CD4-positive, alpha-beta memory T cell (primary cell): Measurements from ENCODE around the gene LIN37. TPM values are rescaled to one million over a fixed set of nuclear protein-coding genes. Genes with fewer than 3 reads are reported as not detected.

Experiments used
- CTCF ChIA-PET: fragments of 350-600 bp; sonication (Branson Sonifier 250); formaldehyde crosslinking; loops from one replicate; lab custom pipeline; 2021; ENCODE audit warnings: inconsistent platforms; ENCODE audit not compliant: partially characterized antibody; lab: Charles Lee
- POLR2A ChIA-PET: fragments of 350-600 bp; sonication (Branson Sonifier 250); formaldehyde crosslinking; loops from one replicate; lab custom pipeline; 2021; ENCODE audit not compliant: partially characterized antibody; lab: Charles Lee
- DNase-seq, 5 donors: peaks; one replicate each; pipeline versions ENCODE4 v3.0.0 to v3.0.0-alpha.2; 2020 to 2022; ENCODE audit warnings: mixed read lengths in 1 of 5
- H3K27ac ChIP-seq: one replicate; pipeline ENCODE4 v1.7.0; 2013; ENCODE audit warnings: low read depth, low read length
- H3K27me3 ChIP-seq: 2 replicates; pipeline ENCODE4 v1.7.0; 2013; ENCODE audit warnings: mild to moderate bottlenecking, low read length, moderate library complexity; ENCODE audit not compliant: insufficient read depth
- H3K36me3 ChIP-seq: 2 replicates; pipeline ENCODE4 v1.7.0; 2013; ENCODE audit warnings: mild to moderate bottlenecking, low read length, moderate library complexity; ENCODE audit not compliant: insufficient read depth
- H3K4me1 ChIP-seq: 2 replicates; pipeline ENCODE4 v1.7.0; 2013; ENCODE audit warnings: mild to moderate bottlenecking, low read length, moderate library complexity; ENCODE audit not compliant: insufficient read depth
- H3K4me3 ChIP-seq, 2 donors: one replicate each; pipeline ENCODE4 v1.7.0; 2013; ENCODE audit warnings: low read length in 2 of 2, mild to moderate bottlenecking in 1 of 2
- H3K9me3 ChIP-seq, 2 donors: one replicate each; pipeline ENCODE4 v1.7.0; 2013; ENCODE audit warnings: low read length in 2 of 2, control low read depth in 1 of 2; ENCODE audit not compliant: control insufficient read depth in 1 of 2
- H3K27ac Mint-ChIP-seq, 7 donors: one replicate each; pipeline ENCODE4 v1.8.0; 2020 to 2021; ENCODE audit warnings: mixed read lengths in 7 of 7, mild to moderate bottlenecking in 6 of 7, inconsistent platforms in 3 of 7, moderate library complexity in 3 of 7
- H3K27me3 Mint-ChIP-seq, 2 donors: one replicate each; pipeline ENCODE4 v1.8.0; 2020 to 2021; ENCODE audit warnings: mixed read lengths in 2 of 2
- H3K36me3 Mint-ChIP-seq, 2 donors: one replicate each; pipeline ENCODE4 v1.8.0; 2020 to 2021; ENCODE audit warnings: mixed read lengths in 2 of 2, inconsistent platforms in 1 of 2, mild to moderate bottlenecking in 1 of 2
- H3K4me1 Mint-ChIP-seq, 4 donors: one replicate each; pipeline ENCODE4 v1.8.0; 2020 to 2021; ENCODE audit warnings: mixed read lengths in 4 of 4, mild to moderate bottlenecking in 1 of 4
- H3K4me3 Mint-ChIP-seq, 8 donors: one replicate each; pipeline ENCODE4 v1.8.0; 2020 to 2021; ENCODE audit warnings: mixed read lengths in 8 of 8, mild to moderate bottlenecking in 7 of 8, moderate library complexity in 6 of 8, inconsistent platforms in 3 of 8
- H3K9me3 Mint-ChIP-seq, 8 donors: one replicate each; pipeline ENCODE4 v1.8.0; 2020 to 2021; ENCODE audit warnings: mixed read lengths in 8 of 8, mild to moderate bottlenecking in 5 of 8, inconsistent platforms in 3 of 8, moderate library complexity in 1 of 8
- intact Hi-C: fragments of 100-400 bp; cut with micrococcal nuclease; formaldehyde crosslinking; loops from one replicate; pipeline ENCODE4 v1.15.1; 2023
- polyA plus RNA-seq, 2 donors: library from polyadenylated mRNA; unstranded; fragments of 300-500 nt; fragmentation: Illumina TruSeq; gene quantifications; one replicate each; pipeline ENCODE4 v1.2.3, GENCODE V29; 2021
- total RNA-seq, 2 experiments: library from RNA; stranded (reverse); gene quantifications; one replicate each; pipeline ENCODE4 v1.2.3, GENCODE V29; 2021

LIN37 gene
- total and polyA plus RNA-seq, 4 experiments from 2014 or later: 8.3 to 29.4 (median 19.8) TPM

DNA sequence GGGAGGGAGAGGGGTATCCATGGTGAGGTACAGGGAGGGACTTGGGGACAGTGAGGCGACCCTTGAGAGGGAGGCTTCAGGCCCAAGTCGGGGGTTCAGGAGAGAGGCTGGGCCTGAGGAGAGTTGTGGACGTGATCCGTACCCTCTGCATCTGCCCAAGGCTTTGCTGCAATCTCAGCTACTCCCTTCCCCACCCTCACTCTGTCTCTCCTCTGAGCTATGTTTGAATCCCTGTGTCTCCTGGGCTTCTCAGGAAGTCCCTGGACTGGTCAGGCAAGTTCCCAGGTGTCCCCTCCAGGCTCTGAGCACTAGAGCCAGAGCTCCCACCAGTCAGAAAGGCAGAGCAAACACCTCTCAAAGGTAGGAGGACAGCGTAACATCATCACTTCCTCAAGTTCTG, 1.8 kb downstream of the LIN37 start:
- Mint-ChIP-seq H3K36me3 (peaks cover 6 to 30% of the 10 kb centered on the region in 2 donors), H3K27me3 (no peaks in the 10 kb centered on the region), H3K4me1 (peaks cover 22 to 39% (median 31%) of the 10 kb centered on the region in 4 donors), H3K9me3 (no peaks in the 10 kb centered on the region), H3K27ac (peak overlapping the region in 2 of 7 donors; percentile 55 to 81), H3K4me3 (peak overlapping the region in 6 of 8 donors; percentile 17 to 69 (median 48))
- Histone ChIP-seq H3K27me3 (no peaks in the 10 kb centered on the region), H3K4me1 (peaks cover 32% of the 10 kb centered on the region), H3K9me3 (no peaks in the 10 kb centered on the region), H3K36me3 (peaks cover 23% of the 10 kb centered on the region), H3K4me3 (no peak overlapping the region), H3K27ac (no peak overlapping the region)
- ChIA-PET CTCF (interaction anchor here (2.8 kb wide), 1 partner anchor 13 kb away, joined by 11 read pairs; no protein-coding TSS in a partner anchor), POLR2A (interaction anchor here (4.5 kb wide), 1 partner anchor 12 kb away, joined by 30 read pairs; no protein-coding TSS in a partner anchor)
- DNase-seq: no peak
- intact Hi-C loops: no loop called here

DNA sequence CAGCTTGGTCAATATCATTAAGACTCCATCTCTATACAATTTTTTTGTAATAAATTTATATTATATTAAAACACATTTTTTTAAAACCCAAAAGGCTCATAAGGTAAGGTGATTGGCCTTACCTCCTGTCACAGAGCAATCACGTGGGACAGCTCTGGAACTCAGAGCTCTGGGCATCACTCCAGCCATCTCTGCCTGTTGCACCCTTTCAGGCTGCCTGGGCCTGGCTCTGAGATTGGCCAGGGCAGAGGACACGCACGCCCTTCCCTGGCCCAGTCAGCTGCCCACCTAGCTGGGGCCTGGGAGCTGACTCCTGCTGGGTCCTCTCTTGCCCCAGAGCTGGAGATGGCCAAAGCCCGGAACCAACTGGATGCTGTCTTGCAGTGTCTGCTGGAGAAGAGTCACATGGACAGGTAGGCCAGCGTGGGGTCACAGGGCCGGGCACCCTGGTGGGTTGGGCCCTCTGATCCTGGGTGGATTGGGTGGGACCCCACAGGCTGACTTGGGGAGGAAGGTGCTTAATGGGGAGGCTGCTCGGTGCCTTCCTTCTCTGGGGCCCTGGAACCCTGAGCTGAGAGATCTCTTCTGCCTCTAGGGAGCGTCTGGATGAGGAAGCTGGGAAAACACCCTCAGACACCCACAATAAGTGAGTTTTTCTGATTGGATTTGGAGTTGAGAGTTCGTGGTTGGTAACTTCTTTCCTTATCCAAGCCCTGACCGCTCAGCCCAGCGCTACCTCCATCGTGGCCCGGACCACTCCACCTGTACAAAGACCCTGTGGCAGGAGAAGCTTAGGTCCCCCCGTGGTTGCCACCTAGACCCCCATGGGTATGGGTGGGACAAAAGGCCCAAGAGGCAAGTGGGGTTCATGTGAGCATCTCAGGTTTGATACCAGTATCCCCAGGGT, 3.7 kb downstream of the LIN37 start:
- Histone ChIP-seq H3K9me3 (no peaks in the 10 kb centered on the region), H3K27ac (no peak overlapping the region), H3K4me3 (no peak overlapping the region), H3K27me3 (no peaks in the 10 kb centered on the region), H3K4me1 (peaks cover 32% of the 10 kb centered on the region), H3K36me3 (peaks cover 23% of the 10 kb centered on the region)
- Mint-ChIP-seq H3K4me3 (no peak overlapping the region), H3K27ac (no peak overlapping the region), H3K4me1 (peaks cover 19 to 33% (median 25%) of the 10 kb centered on the region in 4 donors), H3K36me3 (peaks cover 6 to 24% of the 10 kb centered on the region in 2 donors), H3K9me3 (no peaks in the 10 kb centered on the region), H3K27me3 (no peaks in the 10 kb centered on the region)
- intact Hi-C loops: no loop called here
- CTCF ChIA-PET: no interaction called here
- POLR2A ChIA-PET: interaction anchor here (1.0 to 1.6 kb wide), 4 partner anchors 8 to 12 kb away, joined by 4 to 6 read pairs (median 4); partner anchors contain the start of gene IGFLR1
- no peak for DNase-seq

DNA sequence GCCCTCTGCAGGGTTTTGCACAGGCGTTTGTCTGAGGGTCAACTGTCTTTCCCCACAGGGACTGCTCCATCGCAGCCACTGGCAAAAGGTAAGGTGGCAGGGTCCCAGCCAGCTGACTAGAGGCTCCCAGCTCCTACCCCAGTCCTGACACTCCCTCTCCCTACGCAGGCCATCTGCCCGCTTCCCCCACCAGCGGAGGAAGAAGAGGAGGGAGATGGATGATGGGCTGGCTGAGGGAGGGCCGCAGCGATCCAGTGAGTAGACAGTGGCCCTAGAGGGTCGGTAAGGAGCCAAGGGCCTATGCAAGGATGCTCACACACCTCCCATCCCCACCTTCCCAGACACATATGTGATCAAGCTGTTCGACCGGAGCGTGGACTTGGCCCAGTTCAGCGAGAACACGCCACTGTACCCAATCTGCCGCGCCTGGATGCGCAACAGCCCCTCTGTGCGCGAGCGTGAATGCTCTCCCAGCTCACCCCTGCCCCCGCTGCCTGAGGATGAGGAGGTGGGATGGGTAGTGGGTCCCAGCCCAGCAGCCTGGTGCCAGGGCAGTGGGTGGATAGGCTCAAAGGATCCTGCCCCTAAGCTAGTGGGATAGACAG, 4.5 kb downstream of the LIN37 start:
- peaks cover 32% of the 10 kb centered on the region for H3K4me1 ChIP-seq
- Mint-ChIP-seq H3K9me3 (peaks cover 0 to under 1% (median 0%) of the 10 kb centered on the region in 8 donors), H3K27me3 (peaks cover 0 to 1% of the 10 kb centered on the region in 2 donors), H3K4me1 (peaks cover 20 to 38% (median 27%) of the 10 kb centered on the region in 4 donors), H3K4me3 (peak overlapping the region in 1 of 8 donors; percentile 20), H3K36me3 (peaks cover 6 to 26% of the 10 kb centered on the region in 2 donors), H3K27ac (no peak overlapping the region)
- intact Hi-C loops: no loop called here
- no peaks in the 10 kb centered on the region for H3K27me3 ChIP-seq
- H3K36me3 ChIP-seq: peaks cover 23% of the 10 kb centered on the region
- ChIA-PET CTCF (no interaction called here), POLR2A (interaction anchor here (1.0 to 1.6 kb wide), 4 partner anchors 8 to 12 kb away, joined by 3 to 6 read pairs (median 4); partner anchors contain the start of gene IGFLR1)
- no peaks in the 10 kb centered on the region for H3K9me3 ChIP-seq
- H3K27ac ChIP-seq: no peak overlapping the region
- DNase-seq: no peak
- no peak overlapping the region for H3K4me3 ChIP-seq

DNA sequence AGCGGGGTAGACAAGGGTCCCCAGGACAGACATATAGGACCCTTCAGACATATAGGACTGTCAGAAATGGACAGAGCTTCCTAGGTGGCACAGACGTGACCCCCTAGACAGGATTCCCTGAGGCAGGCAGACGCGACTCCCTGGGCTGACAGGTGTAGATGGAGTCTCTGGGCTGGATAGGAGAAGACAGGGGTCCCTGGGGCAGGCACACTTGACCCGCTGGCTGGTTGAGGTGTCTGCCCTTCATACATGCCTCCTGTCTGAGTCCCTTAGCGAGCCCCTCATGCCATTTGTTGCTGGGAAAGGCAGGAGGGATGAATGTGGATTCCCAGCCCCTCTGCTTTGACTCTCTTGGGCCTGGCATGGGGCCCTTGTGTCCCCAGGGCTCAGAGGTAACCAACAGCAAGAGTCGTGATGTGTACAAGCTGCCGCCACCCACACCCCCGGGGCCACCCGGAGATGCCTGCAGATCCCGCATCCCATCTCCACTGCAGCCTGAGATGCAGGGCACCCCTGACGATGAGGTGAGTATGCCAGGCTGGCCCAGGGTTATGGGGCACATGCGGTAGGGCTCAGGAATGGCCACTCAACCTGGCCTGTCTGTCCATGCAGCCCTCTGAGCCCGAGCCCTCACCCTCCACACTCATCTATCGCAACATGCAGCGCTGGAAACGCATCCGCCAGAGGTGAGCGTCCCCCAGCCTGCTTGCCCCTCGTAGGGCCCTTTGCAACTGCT, 5.4 kb downstream of the LIN37 start:
- ChIA-PET POLR2A (interaction anchor here (1.0 kb wide), 2 partner anchors 13 to 22 kb away, joined by 3 read pairs; no protein-coding TSS in a partner anchor), CTCF (no interaction called here)
- intact Hi-C loops: no loop called here
- Mint-ChIP-seq H3K36me3 (peaks cover 6 to 22% of the 10 kb centered on the region in 2 donors), H3K9me3 (peaks cover 0 to 3% (median 0%) of the 10 kb centered on the region in 8 donors), H3K4me1 (peaks cover 14 to 35% (median 24%) of the 10 kb centered on the region in 4 donors), H3K4me3 (peak overlapping the region in 2 of 8 donors; percentile 10 to 15), H3K27me3 (peaks cover 0 to 2% of the 10 kb centered on the region in 2 donors), H3K27ac (peak overlapping the region in 1 of 7 donors; percentile 56)
- Histone ChIP-seq H3K36me3 (peaks cover 23% of the 10 kb centered on the region), H3K9me3 (no peaks in the 10 kb centered on the region), H3K27ac (no peak overlapping the region), H3K27me3 (no peaks in the 10 kb centered on the region), H3K4me3 (no peak overlapping the region), H3K4me1 (peaks cover 34% of the 10 kb centered on the region)
- no peak for DNase-seq

DNA sequence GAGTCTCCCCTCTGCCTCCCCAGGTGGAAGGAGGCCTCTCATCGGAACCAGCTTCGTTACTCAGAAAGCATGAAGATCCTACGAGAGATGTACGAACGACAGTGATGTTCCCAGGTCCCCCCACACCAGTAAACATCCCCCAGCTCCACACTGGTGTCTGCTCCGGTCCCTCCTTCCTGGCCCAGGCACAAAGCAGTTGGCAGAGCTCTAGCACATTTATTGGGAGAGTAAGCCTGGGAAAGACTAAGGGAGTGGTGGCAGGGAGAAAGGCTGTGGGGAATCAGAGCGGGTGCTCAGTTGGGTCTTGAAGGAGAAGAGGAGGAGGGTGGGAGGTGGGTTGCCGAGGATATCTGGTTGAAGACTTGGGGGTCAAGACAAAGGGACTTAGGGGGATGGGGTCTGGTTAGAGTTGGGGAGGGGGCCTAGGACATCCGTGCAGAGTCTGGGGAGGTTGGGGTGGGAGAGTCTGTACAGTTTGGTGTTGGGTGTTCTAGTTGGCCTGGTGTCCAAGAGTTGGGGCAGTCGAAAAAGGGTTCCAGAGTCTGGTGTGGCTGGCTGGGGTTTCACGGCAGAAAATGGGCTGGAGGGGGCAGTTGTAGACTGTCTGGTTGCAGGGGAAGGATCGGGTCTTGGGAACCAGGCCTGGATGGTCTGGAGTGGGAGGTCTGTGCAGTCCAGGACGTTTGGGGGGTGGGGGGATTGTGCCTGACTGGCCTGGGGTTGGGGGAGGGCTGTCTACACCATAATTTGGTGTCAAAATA, 6.2 kb downstream of the LIN37 start:
- Mint-ChIP-seq H3K27me3 (peaks cover 0 to 2% of the 10 kb centered on the region in 2 donors), H3K4me1 (peaks cover 18 to 37% (median 25%) of the 10 kb centered on the region in 4 donors), H3K4me3 (peak overlapping the region in 4 of 8 donors; percentile 13 to 49 (median 40)), H3K36me3 (peaks cover 6 to 22% of the 10 kb centered on the region in 2 donors), H3K27ac (peak overlapping the region in 2 of 7 donors; percentile 27 to 56), H3K9me3 (peaks cover 0 to 3% (median 0%) of the 10 kb centered on the region in 8 donors)
- Histone ChIP-seq H3K4me1 (peaks cover 35% of the 10 kb centered on the region), H3K27me3 (no peaks in the 10 kb centered on the region), H3K27ac (no peak overlapping the region), H3K9me3 (no peaks in the 10 kb centered on the region), H3K36me3 (peaks cover 23% of the 10 kb centered on the region), H3K4me3 (no peak overlapping the region)
- intact Hi-C loops: no loop called here
- no peak for DNase-seq
- ChIA-PET POLR2A (interaction anchor here (1.0 kb wide), 1 partner anchor 23 kb away, joined by 3 read pairs; no protein-coding TSS in a partner anchor), CTCF (no interaction called here)

DNA sequence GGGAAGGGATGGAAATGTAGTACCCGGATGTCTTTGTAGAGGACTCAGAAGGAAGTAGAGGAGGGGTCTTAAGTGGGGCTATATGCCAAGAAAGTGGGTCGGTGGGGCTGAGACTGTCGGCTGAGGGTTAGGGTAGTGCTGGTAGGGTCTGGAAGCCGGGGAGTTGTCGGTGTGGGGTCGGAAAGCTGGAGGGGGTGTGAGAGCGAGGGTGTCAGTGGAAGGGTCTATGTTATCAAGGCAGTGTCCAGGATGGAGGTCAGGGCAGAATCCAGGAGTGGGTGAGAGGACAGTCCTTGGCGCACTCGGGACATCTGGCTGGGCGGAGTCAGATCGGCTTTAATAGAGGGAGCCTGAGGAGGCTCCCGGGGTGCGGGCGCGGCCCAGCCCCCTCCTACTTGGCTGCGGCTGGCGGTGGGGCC, 6.8 kb downstream of the LIN37 start:
- intact Hi-C loops: no loop called here
- Mint-ChIP-seq H3K9me3 (peaks cover 0 to 3% (median 0%) of the 10 kb centered on the region in 8 donors), H3K4me3 (peak overlapping the region in 7 of 8 donors; percentile 13 to 65 (median 40)), H3K4me1 (peaks cover 17 to 40% (median 27%) of the 10 kb centered on the region in 4 donors), H3K27ac (peak overlapping the region in 3 of 7 donors; percentile 27 to 41 (median 32)), H3K36me3 (peaks cover 6 to 22% of the 10 kb centered on the region in 2 donors), H3K27me3 (peaks cover 0 to 2% of the 10 kb centered on the region in 2 donors)
- ChIA-PET CTCF (no interaction called here), POLR2A (interaction anchor here (2.9 to 3.6 kb wide), 3 partner anchors 10 to 15 kb away, joined by 16 to 23 read pairs (median 16); partner anchors contain the start of genes IGFLR1, PSENEN and U2AF1L4)
- Histone ChIP-seq H3K27ac (no peak overlapping the region), H3K27me3 (no peaks in the 10 kb centered on the region), H3K36me3 (peaks cover 23% of the 10 kb centered on the region), H3K9me3 (no peaks in the 10 kb centered on the region), H3K4me3 (no peak overlapping the region), H3K4me1 (peaks cover 36% of the 10 kb centered on the region)
- no peak for DNase-seq
